Measurements from ENCODE around the gene ABCA1.
A peak's percentile ranks its signal among the peaks of the same experiment; 100 is the strongest.
"Not testable (repeated sequence)": the region's sequence is repeated elsewhere in the genome, so short reads cannot be mapped to it uniquely, and the experiment has no call there.

The ABCA1 gene

DNA sequence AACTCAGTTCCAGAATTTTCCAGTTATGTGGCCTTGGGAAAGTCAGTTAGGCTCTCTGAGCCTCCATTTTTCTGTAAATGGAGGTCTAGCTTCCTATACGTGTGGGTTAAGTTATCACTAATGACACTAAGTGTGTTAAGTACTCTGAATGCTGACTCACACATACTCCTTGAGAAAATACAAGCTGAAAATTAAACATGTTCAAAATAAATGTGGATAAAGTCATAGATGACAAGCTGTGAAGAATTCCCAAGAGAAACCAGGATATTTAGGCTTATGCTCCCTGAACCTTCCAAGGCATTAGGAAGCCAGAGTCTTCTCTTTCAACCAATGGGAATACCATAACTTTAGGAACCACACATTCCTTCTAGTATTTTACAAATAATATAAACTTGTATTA is 58.1 kb downstream of the ABCA1 start:
- DNase-seq (ENCODE audit: low read depth, low spot score) = no peak

DNA sequence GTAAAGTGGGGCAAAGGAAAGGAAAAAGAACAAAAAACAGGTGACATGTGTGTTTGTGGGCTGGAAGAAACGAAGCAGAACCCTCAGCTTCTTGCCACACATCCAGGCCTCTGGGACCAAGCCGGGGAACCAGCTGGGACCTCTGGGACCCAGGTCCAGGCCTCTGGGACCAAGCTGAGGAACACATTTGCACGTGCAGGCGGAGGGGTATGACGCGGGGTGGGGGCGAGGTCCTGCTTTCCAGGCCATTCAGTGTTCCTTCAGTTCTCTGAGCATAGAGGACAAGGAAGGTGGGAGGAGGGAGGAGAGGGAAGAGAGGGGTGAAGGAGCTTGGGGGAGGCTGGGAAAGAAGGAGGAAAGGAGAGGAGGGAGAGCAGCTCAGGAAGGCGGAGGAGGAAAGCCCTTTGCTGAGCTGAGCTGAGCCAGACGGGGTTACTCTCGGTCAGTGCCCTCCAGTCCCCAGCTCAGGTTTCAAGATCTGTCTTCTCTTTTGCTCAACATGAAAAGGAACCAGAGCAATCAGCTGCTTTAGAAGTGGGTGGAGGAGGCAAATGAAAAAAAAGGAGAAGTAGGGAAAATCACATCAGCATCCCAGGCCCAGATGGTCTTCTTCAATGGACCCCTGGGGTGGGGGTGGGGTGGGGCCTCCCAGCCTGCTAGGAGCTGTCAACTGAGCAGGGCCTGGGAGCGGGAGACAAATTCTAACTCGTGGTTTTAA is 59.1 kb downstream of the ABCA1 start:
- peak; percentile 78 for DNase-seq (ENCODE audit: low read depth, low spot score)

DNA sequence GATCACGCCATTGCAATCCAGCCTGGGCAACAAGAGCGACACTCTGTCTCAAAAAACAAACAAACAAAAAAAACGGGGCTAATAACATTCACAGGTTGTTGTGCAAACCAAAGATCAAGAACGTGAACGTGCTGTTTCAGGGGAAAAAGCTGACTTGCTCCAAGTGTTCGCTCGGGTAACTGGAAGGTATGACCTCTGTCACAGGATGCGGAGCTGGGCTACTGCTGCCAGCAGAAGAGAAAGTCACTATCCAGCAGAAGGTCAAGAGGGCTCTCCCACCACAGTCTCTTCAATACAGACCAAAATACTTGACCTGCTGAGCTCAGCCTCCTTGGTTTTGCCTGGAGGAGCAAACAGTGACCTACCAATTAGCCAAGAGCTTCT is 59.7 kb downstream of the ABCA1 start:
- DNase-seq (ENCODE audit: low read depth, low spot score) = no peak

DNA sequence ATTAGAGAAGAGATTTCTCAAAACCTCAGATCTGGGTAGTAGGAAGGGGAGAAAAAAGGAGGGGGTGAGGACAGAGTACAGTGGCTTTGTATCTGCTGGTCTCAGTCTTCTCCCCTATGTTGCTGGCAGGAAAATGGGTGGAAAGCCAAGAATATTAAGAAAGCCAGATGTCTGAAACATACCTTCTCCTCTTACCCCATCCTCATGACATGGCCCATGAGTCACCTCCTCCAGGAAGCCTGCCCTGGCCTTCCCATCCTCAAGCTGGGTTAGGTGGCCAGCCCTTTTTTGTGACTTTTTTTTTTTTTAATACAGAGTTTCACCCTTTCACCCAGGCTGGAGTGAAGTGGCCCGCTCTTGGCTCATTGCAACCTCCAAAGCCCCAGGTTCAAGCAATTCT is 61.8 kb downstream of the ABCA1 start:
- DNase-seq (ENCODE audit: low read depth, low spot score) = no peak

DNA sequence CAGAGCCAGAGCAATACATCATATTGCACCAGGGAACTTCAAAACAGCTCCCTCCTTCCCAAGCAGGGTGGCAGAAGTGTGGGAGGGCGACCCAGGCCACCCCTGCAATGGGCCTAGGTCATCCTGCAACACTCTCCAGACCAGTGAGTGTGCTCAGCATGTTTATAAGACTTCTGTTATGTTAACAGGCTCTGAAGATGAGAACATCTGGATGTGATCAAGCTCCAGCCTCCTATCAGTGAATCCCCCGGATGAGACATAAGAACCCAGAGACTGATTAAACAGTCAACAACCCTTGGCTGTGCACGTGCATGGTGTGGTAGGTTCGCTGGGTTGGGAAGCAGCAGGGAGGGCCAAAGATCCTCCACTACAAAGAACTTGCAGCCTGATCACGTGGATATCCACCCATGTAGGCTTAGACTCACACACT is 63.3 kb downstream of the ABCA1 start:
- peak; percentile 73 for DNase-seq (ENCODE audit: low read depth, low spot score)

DNA sequence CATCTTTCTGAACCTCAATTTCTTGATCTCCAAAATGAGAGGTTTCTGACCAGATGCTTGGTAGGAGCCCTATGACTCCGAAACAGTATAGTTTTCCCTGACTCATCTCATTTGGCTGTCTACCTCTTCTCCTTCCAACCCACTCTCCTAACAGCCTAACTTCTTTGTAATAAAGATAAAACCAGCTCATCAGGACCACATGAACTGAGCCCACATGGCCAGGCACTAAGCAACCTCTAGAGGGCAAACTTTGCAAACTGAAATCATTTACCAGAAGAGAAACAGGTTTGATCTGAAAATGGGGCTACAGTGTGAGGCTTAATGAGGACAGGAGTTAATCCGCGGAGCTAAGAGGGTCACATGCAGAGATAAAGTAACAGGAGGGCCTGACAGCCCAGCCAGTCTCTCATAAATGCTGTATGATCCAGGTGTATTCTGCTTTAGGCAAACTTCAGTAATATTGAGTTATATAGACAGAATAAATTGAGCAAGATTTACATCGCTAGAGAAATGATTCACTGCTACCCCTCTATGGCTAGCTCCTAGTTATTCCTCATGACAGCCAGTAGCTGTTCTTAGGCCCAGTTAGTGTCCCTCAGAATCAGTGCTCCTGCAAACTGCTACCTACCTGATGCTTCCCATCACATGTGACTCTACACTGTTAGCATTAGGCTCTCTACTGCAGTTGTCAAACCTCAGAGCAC is 64.6 kb downstream of the ABCA1 start:
- DNase-seq (ENCODE audit: low read depth, low spot score) = peak; percentile 49

DNA sequence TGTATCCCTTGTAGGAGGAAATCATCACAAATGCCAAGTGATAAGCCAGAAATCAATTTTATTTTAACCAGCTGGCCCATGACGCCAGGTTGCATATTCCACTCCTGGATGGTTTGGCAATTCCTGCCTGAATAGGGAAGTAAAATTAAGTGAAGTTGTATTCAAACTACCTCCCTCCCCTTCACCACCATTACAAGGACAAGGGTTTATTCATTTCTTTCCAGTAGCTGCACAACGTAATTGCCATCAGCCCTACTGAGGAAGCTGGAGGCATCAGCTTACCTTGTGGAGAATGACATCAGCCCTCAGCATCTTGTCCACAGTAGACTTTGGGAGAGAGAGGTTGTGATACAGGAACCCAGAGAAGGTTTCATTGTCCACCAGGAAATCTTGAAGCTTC is 66.6 kb downstream of the ABCA1 start:
- DNase-seq (ENCODE audit: low read depth, low spot score) = no peak

DNA sequence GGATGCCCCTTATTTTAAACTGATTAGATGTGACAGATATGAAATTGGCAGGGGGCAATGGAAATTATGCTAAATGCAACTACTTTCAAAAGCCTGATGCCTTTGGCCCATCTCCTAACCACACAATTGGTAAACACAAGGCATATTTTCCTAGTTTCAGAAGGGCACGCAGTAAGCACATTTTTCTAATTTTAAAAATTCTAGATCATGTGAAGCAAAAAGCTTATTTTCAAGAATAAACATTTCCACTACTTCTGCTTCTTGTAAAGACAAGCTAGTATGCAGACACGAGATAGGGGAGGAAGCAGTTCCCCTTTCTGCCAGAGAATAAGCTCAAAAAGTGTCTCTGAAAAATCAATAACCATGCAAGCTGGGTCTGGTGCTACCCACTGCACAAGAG is 67.7 kb downstream of the ABCA1 start:
- no peak for DNase-seq (ENCODE audit: low read depth, low spot score)

DNA sequence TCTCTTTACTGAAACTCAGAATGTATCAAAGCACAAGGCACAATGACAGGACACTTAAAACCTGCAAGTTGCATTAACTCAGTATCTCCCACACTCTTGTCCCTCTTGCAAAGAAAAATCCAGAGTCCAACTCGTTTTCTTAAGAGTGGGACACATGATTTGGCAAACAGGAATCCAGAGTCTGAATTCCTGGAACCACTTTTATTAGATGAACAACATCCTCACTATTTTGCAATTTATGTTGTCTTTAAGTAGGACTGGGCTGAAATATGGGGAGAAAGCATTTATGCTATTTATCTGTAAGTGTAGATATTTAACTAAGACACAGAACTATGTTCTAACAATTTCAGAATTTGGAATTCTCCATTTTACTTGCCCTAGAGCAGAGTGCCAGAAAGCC is 69.1 kb downstream of the ABCA1 start:
- no peak for DNase-seq (ENCODE audit: low read depth, low spot score)

DNA sequence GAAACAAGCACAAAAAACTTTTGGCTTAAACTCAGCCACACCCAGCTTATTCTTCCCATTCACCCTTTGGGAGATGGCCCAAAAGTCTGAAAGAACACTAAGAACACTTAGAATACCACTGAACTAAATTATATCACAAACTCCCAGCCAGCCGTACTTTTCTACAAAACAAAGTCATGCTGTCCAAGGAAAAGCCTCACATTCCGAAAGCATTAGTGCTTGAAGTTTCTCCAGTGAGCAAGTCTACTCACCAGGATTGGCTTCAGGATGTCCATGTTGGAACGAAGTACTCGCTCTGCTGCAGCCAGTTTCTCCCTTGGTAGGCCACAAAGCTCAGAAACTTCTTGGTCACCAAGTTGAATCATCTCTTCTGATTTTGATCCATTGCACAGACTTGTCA is 69.7 kb downstream of the ABCA1 start:
- DNase-seq (ENCODE audit: low read depth, low spot score) = no peak

DNA sequence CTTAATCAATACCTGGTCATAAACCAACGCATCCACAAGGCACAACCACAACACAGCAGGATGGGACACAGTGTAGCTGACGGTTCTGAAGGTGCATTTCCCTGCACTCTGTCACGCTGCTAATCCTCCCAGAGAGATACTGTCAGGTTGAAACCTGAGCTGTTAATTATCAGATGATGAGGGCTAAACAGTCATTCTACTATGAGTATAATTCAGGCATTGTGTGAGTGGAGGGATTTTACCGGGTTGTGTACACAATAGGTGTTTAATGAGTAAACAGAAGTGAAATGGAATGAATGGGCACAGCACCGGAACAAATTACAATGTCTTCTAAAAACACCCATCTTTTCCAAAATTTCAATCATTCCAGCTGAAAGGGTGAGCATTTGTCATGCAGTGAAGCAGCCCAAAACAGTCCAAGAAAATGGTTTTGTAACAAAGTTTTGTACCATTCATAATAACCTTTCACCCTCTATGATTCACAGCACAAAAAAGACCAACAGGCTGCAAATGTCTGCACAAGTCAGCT is 71.5 kb downstream of the ABCA1 start:
- DNase-seq (ENCODE audit: low read depth, low spot score) = no peak

DNA sequence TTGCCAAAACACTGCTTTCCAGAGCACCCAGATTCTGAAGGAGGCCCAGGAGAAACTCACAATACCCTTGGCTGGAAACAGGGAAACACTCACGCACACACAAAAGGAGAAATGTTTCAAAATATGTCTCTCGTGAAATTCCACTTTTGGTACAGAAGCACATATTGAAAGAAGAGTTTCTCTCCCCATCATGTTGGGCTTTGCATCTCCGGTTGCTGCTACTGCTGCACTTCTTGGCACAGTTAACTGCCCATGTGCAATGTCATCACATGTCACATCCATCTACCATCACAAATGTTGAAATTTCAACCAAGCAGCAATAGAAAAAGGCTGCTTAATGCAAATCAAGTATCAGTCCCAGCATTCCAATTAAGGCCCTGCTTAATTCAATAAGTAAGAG is 72.1 kb downstream of the ABCA1 start:
- no peak for DNase-seq (ENCODE audit: low read depth, low spot score)

DNA sequence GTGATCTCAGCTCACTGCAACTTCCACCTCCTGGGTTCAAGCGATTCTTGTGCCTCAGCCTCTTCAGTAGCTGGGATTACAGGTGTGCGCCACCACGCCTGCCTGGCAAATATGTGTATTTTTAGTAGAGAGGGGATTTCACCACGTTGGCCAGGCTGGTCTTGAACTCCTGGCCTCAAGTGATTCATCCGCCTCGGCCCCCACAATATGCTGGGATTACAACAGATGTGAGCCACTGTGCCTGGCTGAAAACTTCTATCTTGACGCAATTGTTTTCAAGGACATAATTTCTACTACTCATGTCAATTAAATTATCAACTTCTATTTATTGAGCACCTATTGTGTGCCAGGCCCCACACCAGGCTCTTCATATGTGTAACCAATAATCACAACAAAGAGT is 72.7 kb downstream of the ABCA1 start:
- not testable (repeated sequence) for DNase-seq (ENCODE audit: low read depth, low spot score)

DNA sequence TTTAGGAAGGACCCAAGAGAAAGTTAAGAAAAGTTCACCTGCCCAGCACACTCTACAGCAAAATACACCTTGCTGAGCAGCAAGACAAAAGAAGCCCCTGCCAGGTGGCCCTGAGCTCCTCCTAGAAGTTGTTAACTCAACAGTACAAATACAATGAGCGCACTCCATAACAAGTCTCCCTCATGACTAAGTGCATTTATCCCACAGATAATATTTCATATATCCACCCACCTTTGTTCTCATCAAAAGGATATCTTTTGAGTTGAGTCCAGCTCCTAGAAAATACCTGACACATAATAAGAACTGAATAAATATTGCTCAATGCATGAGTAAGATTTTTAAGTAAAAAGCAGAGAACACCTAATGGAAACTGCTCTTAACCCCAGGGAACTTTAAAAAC is 73.3 kb downstream of the ABCA1 start:
- DNase-seq (ENCODE audit: low read depth, low spot score) = no peak

DNA sequence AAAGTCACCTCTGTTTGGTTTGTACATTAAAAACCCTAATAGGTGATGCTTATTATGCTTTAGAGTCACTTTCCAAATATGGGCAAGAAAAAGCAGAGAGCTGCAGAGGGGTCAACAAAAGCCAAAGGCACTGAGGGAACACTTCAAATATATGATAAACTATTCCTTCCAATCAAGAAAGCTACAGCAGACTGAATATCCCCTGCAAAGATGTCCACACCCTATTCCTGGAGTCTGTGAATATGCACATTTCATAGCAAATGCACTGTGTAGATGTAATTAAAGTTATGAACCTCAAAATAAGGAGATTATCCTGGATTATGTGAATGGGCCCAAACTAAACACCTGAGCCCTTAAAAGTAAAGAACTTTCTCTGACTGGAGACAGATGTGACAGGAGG is 74.3 kb downstream of the ABCA1 start:
- DNase-seq (ENCODE audit: low read depth, low spot score) = no peak

DNA sequence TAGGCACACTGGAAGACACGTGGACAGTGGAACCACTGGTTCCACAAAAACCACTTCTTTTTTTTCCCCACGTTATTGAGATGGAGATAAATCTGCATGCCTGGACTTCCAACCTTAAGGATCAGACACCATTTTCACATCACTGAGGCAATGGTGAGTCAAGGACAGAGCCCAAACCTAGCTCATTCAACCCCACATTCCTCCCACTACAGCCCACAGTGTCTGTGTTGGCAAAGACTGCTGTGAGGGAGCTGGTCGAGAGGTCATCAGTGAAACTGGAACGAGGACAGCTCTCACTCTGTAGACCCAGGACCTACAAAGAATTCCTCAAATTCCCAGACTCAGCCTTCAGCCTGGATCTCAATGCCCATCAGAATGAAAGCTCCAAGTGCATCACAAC is 74.8 kb downstream of the ABCA1 start:
- DNase-seq (ENCODE audit: low read depth, low spot score) = no peak

DNA sequence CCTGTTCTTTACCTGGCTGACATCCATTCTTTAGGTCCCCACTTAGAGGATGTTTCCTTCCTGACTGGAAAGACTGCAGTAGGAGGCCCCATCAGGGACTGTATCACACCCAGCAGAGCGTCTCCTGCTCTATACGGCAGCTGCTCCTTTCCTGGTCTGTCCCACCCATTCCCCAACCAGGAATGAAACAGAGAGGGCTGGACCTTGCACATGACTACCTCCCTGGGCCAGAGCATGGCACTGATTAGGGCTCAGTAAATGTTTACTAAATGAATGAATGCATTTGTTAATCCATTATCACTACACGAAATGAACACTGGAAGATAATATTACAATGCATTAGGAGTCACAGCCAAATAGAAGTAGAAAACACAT is 76.4 kb downstream of the ABCA1 start:
- no peak for DNase-seq (ENCODE audit: low read depth, low spot score)

DNA sequence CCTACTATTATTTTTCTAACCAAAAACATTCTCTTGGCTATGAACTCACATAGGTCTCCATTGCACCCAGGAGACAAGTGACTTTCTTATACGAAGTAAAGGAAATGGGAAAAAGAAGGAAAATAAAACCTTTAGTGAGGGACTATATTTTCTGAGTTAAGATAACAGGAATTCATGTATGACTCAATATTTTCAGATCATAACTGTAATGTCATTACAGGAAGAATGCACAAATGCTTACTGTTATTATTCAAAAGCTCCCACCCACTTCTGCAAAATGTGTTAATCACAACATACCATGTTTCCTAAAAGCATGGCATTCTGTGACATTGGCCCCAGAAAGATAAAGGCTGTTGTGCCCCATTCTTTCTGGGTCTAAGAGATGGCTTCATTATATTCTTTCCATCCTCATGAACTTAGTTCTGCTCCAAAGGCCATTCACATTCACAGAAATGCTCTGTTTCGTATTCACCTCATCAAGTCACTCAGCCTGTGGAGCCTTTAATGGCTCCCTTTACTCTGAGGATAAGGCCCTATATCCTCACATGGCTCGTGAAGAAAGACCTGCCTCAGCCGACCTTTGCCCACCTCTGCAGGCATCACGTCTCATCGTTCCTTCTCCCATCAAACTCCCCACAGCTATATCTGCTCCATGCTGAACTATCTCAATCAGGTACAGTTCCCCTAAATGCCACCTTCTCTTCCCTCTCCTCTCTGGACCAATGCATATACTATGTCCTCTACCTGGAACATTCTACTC is 77.0 kb downstream of the ABCA1 start:
- no peak for DNase-seq (ENCODE audit: low read depth, low spot score)

DNA sequence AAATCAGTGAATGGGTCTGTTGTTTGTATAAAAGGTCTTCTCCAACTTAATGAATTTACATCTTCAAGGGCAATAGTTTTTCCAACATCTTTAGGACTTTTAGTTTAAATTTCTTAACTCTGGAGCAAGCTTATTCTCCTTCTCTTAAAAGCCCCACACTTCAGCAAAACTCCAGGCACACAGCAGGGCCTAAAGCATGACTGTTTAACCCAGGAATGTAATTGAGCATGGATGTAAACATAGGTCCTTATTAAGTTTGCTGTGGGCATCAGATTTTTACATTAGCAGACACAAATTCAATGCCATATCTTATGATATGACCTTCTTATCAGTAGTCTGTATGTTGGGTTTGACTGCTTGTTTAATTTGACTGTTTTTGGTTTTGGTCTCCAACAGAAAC is 78.9 kb downstream of the ABCA1 start:
- no peak for DNase-seq (ENCODE audit: low read depth, low spot score)

DNA sequence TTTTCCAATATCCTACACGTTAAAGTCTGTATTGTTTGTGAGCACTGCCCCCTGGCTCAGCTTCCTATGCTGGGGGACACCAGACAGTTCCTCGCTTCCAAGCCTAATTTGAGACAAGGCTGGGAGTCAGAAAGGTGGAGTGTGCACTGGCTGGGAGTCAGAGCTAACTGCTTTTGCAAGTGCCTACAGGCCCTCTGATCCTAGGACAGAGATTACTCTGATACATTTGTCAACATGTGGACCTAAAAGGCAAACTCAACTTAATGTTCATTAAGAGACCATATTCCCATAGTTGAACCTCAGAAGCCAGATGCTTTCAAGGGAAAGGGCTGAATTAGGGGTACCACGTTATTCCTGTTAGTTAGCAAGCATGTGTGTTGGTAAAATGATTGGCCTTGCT is 83.2 kb downstream of the ABCA1 start:
- no peak for DNase-seq (ENCODE audit: low read depth, low spot score)

DNA sequence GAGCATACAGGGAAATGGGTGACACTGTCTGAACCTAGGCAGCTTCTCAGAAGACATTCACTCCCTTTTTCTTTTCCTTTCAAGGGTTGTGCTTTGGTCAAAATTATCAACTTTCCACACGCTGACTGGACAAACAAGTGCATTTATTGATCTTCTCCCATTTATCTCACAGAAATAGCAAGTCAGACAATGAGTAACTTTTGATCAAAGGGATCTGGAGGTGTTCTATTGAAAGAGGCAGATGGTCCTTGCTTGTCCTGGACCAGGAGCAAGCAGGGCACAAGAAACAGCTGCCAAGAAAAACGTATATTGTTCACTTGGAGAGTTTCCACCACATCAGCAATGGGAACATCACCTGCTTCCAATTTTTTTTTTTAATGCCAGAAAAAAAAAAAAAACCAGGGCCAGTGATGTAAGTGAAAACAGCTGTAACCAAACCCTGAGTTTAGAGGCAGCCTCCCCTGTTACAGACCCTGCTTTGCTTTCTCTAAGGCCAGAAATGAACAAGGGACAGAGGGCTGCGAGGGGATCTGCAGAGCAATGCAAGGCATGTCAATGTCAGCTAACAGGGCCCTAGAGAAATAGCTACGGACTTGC is 84.2 kb downstream of the ABCA1 start:
- DNase-seq (ENCODE audit: low read depth, low spot score) = no peak

DNA sequence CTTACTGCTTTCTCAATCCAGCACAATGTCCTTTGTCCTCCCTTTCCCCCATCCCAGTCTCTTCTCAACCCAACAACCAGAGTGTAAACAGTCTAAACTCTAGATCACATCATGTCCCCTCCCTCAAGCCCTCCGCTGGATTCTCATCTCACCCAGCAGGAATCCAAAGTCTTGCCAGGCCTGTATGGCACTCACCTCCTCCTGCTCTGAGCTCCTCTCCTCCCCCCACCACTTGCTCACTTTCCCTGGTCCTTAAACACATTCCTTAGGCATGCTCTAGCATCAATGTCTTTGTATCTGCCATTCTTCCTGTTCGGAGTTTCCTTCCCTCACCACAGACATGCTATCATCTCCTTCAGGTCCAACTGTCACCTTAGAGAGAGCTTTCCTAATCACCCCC is 85.3 kb downstream of the ABCA1 start:
- no peak for DNase-seq (ENCODE audit: low read depth, low spot score)
